HEK293 (cell line): ENCODE data around the gene NKD2.

ENCODE experiments used
- CTCF ChIA-PET: fragments of 350-600 bp; formaldehyde crosslinking; extraction: SDS; loops from one replicate; lab custom pipeline; 2021; ENCODE audit warnings: antibody characterized with exemption; lab: Yijun Ruan, JAX
- POLR2A ChIA-PET: fragments of 300-600 bp; formaldehyde crosslinking; extraction: SDS; loops from one replicate; lab custom pipeline; 2020; ENCODE audit warnings: antibody characterized with exemption, inconsistent platforms; lab: Yijun Ruan, JAX
- H3K27ac ChIP-seq: fragments of 200-500 bp; sonication (Bioruptor generic); 2 replicates; pipeline ENCODE4 v1.5.1; 2014; ENCODE audit warnings: low read depth, low read length, control low read depth, inconsistent platforms; ENCODE audit errors: extremely low read depth
- H3K36me3 ChIP-seq, 2 experiments: fragments of 200-500 bp in 1 of 2; sonication (Bioruptor generic) in 1 of 2; 1 replicate in 1 of 2; 2 replicates in 1 of 2; pipeline ENCODE4 v1.5.1; 2014 to 2017; ENCODE audit warnings: inconsistent platforms in 2 of 2, low read length in 2 of 2; ENCODE audit not compliant: control insufficient read depth in 2 of 2, insufficient read depth in 1 of 2
- H3K4me1 ChIP-seq: fragments of 200-500 bp; sonication (Bioruptor generic); 2 replicates; pipeline ENCODE4 v1.5.1; 2014; ENCODE audit warnings: mild to moderate bottlenecking, low read length, inconsistent platforms; ENCODE audit not compliant: control insufficient read depth, insufficient read depth
- H3K4me3 ChIP-seq: 2 replicates; pipeline ENCODE4 v1.5.1; 2011; ENCODE audit warnings: low read depth, mild to moderate bottlenecking, control low read depth, low read length, moderate library complexity
- H3K9me3 ChIP-seq: fragments of 200-500 bp; sonication (Bioruptor generic); 2 replicates; pipeline ENCODE4 v1.5.1; 2014; ENCODE audit warnings: low read depth, low read length, inconsistent platforms; ENCODE audit not compliant: control insufficient read depth, insufficient read depth
- BCL11B ChIP-seq: fragments of 450-650 bp; formaldehyde crosslinking; IDR thresholded peaks from 2 replicates; pipeline ENCODE4 v1.5.1; 2016; ENCODE audit warnings: low read depth, missing biosample characterization, missing genetic modification characterization
- GFI1B ChIP-seq: fragments of 450-650 bp; formaldehyde crosslinking; IDR thresholded peaks from 2 replicates; pipeline ENCODE4 v1.5.1; 2016; ENCODE audit warnings: missing biosample characterization, missing genetic modification characterization
- GLIS2 ChIP-seq: fragments of 450-650 bp; formaldehyde crosslinking; IDR thresholded peaks from 2 replicates; pipeline ENCODE4 v1.5.1; 2016; ENCODE audit warnings: missing biosample characterization, missing genetic modification characterization
- RBAK ChIP-seq: fragments of 450-650 bp; formaldehyde crosslinking; IDR thresholded peaks from 2 replicates; pipeline ENCODE4 v1.5.1; 2016; ENCODE audit warnings: missing biosample characterization, missing genetic modification characterization
- ZBTB7A ChIP-seq: fragments of 450-650 bp; formaldehyde crosslinking; IDR thresholded peaks from 2 replicates; pipeline ENCODE4 v1.5.1; 2016; ENCODE audit warnings: low read depth, missing biosample characterization, missing genetic modification characterization
- ZEB2 ChIP-seq: fragments of 450-650 bp; formaldehyde crosslinking; IDR thresholded peaks from 2 replicates; pipeline ENCODE4 v1.5.1; 2016; ENCODE audit warnings: missing biosample characterization, missing genetic modification characterization
- ZFHX2 ChIP-seq: fragments of 450-650 bp; formaldehyde crosslinking; conservative IDR thresholded peaks from 2 replicates; pipeline ENCODE4 v1.5.1; 2016; ENCODE audit warnings: missing biosample characterization, missing genetic modification characterization
- ZIC2 ChIP-seq: fragments of 450-650 bp; formaldehyde crosslinking; IDR thresholded peaks from 2 replicates; pipeline ENCODE4 v1.5.1; 2016; ENCODE audit warnings: missing biosample characterization, missing genetic modification characterization
- ZNF211 ChIP-seq: fragments of 450-650 bp; formaldehyde crosslinking; IDR thresholded peaks from 2 replicates; pipeline ENCODE4 v1.5.1; 2016; ENCODE audit warnings: low read depth, missing biosample characterization, missing genetic modification characterization
- ZNF341 ChIP-seq: fragments of 450-650 bp; formaldehyde crosslinking; IDR thresholded peaks from 2 replicates; pipeline ENCODE4; 2016; ENCODE audit warnings: low read depth, missing biosample characterization, missing genetic modification characterization
- ZNF394 ChIP-seq: fragments of 450-650 bp; formaldehyde crosslinking; IDR thresholded peaks from 2 replicates; pipeline ENCODE4 v1.5.1; 2016; ENCODE audit warnings: missing biosample characterization, missing genetic modification characterization, mild to moderate bottlenecking, moderate library complexity, borderline replicate concordance
- ZNF416 ChIP-seq: fragments of 450-650 bp; formaldehyde crosslinking; IDR thresholded peaks from 2 replicates; pipeline ENCODE4 v1.5.1; 2016; ENCODE audit warnings: missing biosample characterization, missing genetic modification characterization
- ZNF521 ChIP-seq: fragments of 450-650 bp; formaldehyde crosslinking; IDR thresholded peaks from 2 replicates; pipeline ENCODE4 v1.5.1; 2017; ENCODE audit warnings: missing biosample characterization, mild to moderate bottlenecking, missing genetic modification characterization
- ZNF596 ChIP-seq: fragments of 450-650 bp; IDR thresholded peaks from 2 replicates; pipeline ENCODE4 v1.5.0; 2018; ENCODE audit warnings: missing biosample characterization, mild to moderate bottlenecking, missing genetic modification characterization, moderate library complexity
- ZNF623 ChIP-seq: fragments of 450-650 bp; formaldehyde crosslinking; IDR thresholded peaks from 2 replicates; pipeline ENCODE4 v1.5.1; 2016; ENCODE audit warnings: missing biosample characterization, missing genetic modification characterization
- ZNF768 ChIP-seq: fragments of 450-650 bp; formaldehyde crosslinking; IDR thresholded peaks from 2 replicates; pipeline ENCODE4 v1.5.1; 2018; ENCODE audit warnings: missing biosample characterization, mild to moderate bottlenecking, missing genetic modification characterization
- TF ChIP-seq, protein P1 (sequence below): fragments of 450-650 bp; formaldehyde crosslinking; IDR thresholded peaks from 2 replicates; pipeline ENCODE4; 2016; ENCODE audit warnings: missing biosample characterization, missing genetic modification characterization
- TF ChIP-seq, protein P2 (sequence below): fragments of 450-650 bp; formaldehyde crosslinking; IDR thresholded peaks from 2 replicates; pipeline ENCODE4 v1.5.1; 2016; ENCODE audit warnings: missing biosample characterization, missing genetic modification characterization
- TF ChIP-seq, protein P3 (sequence below): fragments of 450-650 bp; formaldehyde crosslinking; IDR thresholded peaks from 2 replicates; pipeline ENCODE4 v1.5.1; 2016; ENCODE audit warnings: missing biosample characterization, missing genetic modification characterization
- TF ChIP-seq, protein P4 (sequence below): fragments of 450-650 bp; formaldehyde crosslinking; conservative IDR thresholded peaks from 2 replicates; pipeline ENCODE4 v1.5.1; 2016; ENCODE audit warnings: low read depth, missing biosample characterization, missing genetic modification characterization

Gene NKD2

DNA sequence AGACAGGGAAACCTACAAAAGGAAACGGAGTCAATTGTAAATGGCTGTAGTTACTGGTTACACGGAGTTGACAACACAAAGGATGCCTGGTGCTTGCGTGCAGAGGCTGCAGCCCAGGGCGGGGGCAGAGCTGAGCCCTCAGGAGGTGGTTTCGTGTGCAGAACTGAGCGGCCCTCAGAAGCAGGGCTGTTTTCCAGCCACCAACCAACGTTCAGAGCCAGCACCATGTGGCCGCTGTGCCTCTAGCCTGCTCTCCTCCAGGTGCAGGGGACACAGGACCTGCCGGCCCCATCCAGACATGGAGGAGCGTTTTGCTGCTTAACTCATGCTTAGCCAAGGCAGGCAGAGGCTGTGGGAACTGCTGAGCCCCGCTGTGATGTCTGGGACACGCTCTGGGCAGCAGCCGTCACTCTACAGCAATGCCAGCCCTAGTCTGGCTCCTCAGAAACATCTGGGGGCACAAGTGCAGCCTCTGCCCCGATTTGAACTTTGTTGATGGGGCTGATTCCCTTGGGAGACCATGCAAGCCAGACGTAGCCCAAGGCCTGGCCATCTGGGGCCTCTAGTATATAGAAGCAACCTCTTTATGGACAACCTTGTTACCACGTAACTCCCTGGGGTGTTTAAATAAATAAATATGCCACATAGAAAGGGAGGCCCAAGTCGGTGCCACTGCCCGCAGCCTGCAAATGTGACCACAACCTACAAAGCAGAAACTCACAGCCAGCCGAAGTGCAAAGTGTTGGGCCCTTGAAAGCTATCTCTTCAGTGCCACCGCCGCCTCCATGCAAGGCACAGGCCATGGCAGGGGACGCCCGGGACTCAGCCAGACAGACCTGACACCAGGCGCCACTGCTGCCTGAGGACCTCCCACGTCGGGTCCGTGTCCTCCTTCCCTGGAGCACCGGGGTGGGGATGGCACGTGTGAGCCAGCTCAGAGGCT is 42.1 kb downstream of the NKD2 start:
- Histone ChIP-seq H3K27ac (no peak overlapping the region), H3K9me3 (no peaks in the 10 kb centered on the region), H3K36me3 (peaks cover 0 to 39% of the 10 kb centered on the region in 2 experiments; a peak in 1 of 3 replicates), H3K4me1 (no peaks in the 10 kb centered on the region), H3K4me3 (no peak overlapping the region)
- POLR2A ChIA-PET = no interaction called here
- CTCF ChIA-PET = interaction anchor here (1.1 to 2.9 kb wide), 3 partner anchors 90 to 127 kb away, joined by 3 to 9 read pairs (median 5); no protein-coding TSS in a partner anchor
- TF ChIP-seq ZIC2 (tag by site-specific recombination) (no peak), ZNF768 (tag by site-specific recombination) (no peak), ZBTB7A (no peak), ZFHX2 (tag by site-specific recombination) (no peak), BCL11B (tag by site-specific recombination) (no peak), ZNF394 (tag by site-specific recombination) (no peak), ZNF211 (tag by site-specific recombination) (no peak), RBAK (tag by site-specific recombination) (no peak), ZNF623 (tag by site-specific recombination) (no peak), GLIS2 (no peak), ZNF596 (tag by site-specific recombination) (no peak), ZEB2 (tag by site-specific recombination) (no peak), ZNF521 (no peak), ZNF341 (tag by site-specific recombination) (no peak), ZNF416 (tag by site-specific recombination) (no peak), GFI1B (no peak)
- TF ChIP-seq, protein P1, sequence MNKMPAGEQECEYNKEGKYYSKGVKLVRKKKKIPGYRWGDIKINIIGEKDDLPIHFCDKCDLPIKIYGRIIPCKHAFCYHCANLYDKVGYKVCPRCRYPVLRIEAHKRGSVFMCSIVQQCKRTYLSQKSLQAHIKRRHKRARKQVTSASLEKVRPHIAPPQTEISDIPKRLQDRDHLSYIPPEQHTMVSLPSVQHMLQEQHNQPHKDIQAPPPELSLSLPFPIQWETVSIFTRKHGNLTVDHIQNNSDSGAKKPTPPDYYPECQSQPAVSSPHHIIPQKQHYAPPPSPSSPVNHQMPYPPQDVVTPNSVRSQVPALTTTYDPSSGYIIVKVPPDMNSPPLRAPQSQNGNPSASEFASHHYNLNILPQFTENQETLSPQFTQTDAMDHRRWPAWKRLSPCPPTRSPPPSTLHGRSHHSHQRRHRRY (tag by site-specific recombination) = no peak
- TF ChIP-seq, protein P2, sequence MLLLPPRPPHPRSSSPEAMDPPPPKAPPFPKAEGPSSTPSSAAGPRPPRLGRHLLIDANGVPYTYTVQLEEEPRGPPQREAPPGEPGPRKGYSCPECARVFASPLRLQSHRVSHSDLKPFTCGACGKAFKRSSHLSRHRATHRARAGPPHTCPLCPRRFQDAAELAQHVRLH = no peak
- TF ChIP-seq, protein P3, sequence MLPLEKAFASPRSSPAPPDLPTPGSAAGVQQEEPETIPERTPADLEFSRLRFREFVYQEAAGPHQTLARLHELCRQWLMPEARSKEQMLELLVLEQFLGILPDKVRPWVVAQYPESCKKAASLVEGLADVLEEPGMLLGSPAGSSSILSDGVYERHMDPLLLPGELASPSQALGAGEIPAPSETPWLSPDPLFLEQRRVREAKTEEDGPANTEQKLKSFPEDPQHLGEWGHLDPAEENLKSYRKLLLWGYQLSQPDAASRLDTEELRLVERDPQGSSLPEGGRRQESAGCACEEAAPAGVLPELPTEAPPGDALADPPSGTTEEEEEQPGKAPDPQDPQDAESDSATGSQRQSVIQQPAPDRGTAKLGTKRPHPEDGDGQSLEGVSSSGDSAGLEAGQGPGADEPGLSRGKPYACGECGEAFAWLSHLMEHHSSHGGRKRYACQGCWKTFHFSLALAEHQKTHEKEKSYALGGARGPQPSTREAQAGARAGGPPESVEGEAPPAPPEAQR (tag by site-specific recombination) = no peak
- TF ChIP-seq, protein P4, sequence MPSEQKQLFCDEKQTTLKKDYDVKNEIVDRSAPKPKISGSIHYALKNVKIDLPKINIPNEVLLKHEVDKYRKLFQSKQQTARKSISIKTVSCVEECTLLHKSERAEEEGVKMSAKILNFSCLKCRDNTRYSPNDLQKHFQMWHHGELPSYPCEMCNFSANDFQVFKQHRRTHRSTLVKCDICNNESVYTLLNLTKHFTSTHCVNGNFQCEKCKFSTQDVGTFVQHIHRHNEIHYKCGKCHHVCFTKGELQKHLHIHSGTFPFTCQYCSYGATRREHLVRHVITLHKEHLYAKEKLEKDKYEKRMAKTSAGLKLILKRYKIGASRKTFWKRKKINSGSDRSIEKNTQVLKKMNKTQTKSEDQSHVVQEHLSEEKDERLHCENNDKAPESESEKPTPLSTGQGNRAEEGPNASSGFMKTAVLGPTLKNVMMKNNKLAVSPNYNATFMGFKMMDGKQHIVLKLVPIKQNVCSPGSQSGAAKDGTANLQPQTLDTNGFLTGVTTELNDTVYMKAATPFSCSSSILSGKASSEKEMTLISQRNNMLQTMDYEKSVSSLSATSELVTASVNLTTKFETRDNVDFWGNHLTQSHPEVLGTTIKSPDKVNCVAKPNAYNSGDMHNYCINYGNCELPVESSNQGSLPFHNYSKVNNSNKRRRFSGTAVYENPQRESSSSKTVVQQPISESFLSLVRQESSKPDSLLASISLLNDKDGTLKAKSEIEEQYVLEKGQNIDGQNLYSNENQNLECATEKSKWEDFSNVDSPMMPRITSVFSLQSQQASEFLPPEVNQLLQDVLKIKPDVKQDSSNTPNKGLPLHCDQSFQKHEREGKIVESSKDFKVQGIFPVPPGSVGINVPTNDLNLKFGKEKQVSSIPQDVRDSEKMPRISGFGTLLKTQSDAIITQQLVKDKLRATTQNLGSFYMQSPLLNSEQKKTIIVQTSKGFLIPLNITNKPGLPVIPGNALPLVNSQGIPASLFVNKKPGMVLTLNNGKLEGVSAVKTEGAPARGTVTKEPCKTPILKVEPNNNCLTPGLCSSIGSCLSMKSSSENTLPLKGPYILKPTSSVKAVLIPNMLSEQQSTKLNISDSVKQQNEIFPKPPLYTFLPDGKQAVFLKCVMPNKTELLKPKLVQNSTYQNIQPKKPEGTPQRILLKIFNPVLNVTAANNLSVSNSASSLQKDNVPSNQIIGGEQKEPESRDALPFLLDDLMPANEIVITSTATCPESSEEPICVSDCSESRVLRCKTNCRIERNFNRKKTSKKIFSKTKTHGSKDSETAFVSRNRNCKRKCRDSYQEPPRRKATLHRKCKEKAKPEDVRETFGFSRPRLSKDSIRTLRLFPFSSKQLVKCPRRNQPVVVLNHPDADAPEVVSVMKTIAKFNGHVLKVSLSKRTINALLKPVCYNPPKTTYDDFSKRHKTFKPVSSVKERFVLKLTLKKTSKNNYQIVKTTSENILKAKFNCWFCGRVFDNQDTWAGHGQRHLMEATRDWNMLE (tag by site-specific recombination) = no peak
